Thyroid gland (tissue), 4 donors: ENCODE measurements around the gene PDS5A.

Source experiments
- CTCF ChIP-seq, 6 experiments: fragments of 200-600 bp in 3 of 6; fragments of 450-650 bp in 3 of 6; sonication (generic) in 3 of 6; IDR thresholded peaks; one replicate each; pipeline ENCODE4 v1.5.1; 2016 to 2019; ENCODE audit warnings: antibody characterized with exemption in 6 of 6, mild to moderate bottlenecking in 2 of 6, inconsistent platforms in 1 of 6, moderate library complexity in 1 of 6
- POLR2A ChIP-seq, 2 donors: fragments of 450-650 bp; IDR thresholded peaks; one replicate each; pipeline ENCODE4 v1.6.1; 2017; ENCODE audit warnings: antibody characterized with exemption in 2 of 2, mild to moderate bottlenecking in 2 of 2, moderate library complexity in 1 of 2

GRCh38 chr4:39873823-39874222 is 103.9 kb downstream of the PDS5A start:
- TF ChIP-seq POLR2A (IDR thresholded peaks at IDR 0.05) (no peak), CTCF (IDR thresholded peaks at IDR 0.05) (no peak)
